Endometrium (tissue), 2 donors: ENCODE data around the gene KCND3.

Experiments
- FAIRE-seq: peaks from 2 replicates; lab custom pipeline; 2012; peaks lifted over from hg19 to GRCh38; lab: Jason Lieb, UNC
- donor health status: control.
- donor health status: control.

Gene KCND3

GRCh38 chr1:111911776-111912515, 77.5 kb downstream of the KCND3 start:
- FAIRE-seq, result no peak

- no peak for FAIRE-seq
These were observed 78.4 kb downstream of the KCND3 start for GRCh38 chr1:111911061-111911460.

- FAIRE-seq, result no peak
These were observed 80.4 kb downstream of the KCND3 start for GRCh38 chr1:111909030-111909429.

- no peak for FAIRE-seq
These were observed 81.4 kb downstream of the KCND3 start for GRCh38 chr1:111908011-111908621.

GRCh38 chr1:111907321-111907720, 82.1 kb downstream of the KCND3 start:
- no peak for FAIRE-seq

- no peak for FAIRE-seq
These were observed 82.7 kb downstream of the KCND3 start for GRCh38 chr1:111906816-111907215.

- FAIRE-seq, result no peak
These were observed 83.4 kb downstream of the KCND3 start for GRCh38 chr1:111906111-111906510.

- no peak for FAIRE-seq
These were observed 84.8 kb downstream of the KCND3 start for GRCh38 chr1:111904478-111905218.

- no peak for FAIRE-seq
These were observed 85.5 kb downstream of the KCND3 start for GRCh38 chr1:111903871-111904449.

GRCh38 chr1:111903148-111903870, 86.2 kb downstream of the KCND3 start:
- no peak for FAIRE-seq

- no peak for FAIRE-seq
These were observed 94.0 kb downstream of the KCND3 start for GRCh38 chr1:111895469-111895868.

GRCh38 chr1:111895017-111895416, 94.5 kb downstream of the KCND3 start:
- no peak for FAIRE-seq

GRCh38 chr1:111894497-111894896, 95.0 kb downstream of the KCND3 start:
- no peak for FAIRE-seq

GRCh38 chr1:111891566-111891965, 97.9 kb downstream of the KCND3 start:
- no peak for FAIRE-seq

GRCh38 chr1:111888740-111889376, 100.6 kb downstream of the KCND3 start:
- FAIRE-seq, result no peak

GRCh38 chr1:111887875-111888274, 101.6 kb downstream of the KCND3 start:
- FAIRE-seq, result no peak

GRCh38 chr1:111887385-111887784, 102.1 kb downstream of the KCND3 start:
- FAIRE-seq, result no peak

GRCh38 chr1:111886741-111887140, 102.7 kb downstream of the KCND3 start:
- no peak for FAIRE-seq

GRCh38 chr1:111884772-111885443, 104.6 kb downstream of the KCND3 start:
- FAIRE-seq, result no peak

- no peak for FAIRE-seq
These were observed 106.4 kb downstream of the KCND3 start for GRCh38 chr1:111882986-111883560.

- no peak for FAIRE-seq
These were observed 106.9 kb downstream of the KCND3 start for GRCh38 chr1:111882559-111882958.
